Right kidney (tissue), 9 donors: ENCODE results near the gene ADCY1.
"Not testable (repeated sequence)": the region's sequence is repeated elsewhere in the genome, so short reads cannot be mapped to it uniquely, and the experiment has no call there.

Experiments used
- DNase-seq: peaks from one replicate; pipeline ENCODE4 v3.0.0-alpha.2; 2016
- long read RNA-seq, 8 donors: transcript quantifications; one replicate each; lab custom pipeline, GENCODE V29; 2026

ADCY1 gene
- long read RNA-seq, donor 1 = 0 reads
- long read RNA-seq, donor 2 = 0 reads
- long read RNA-seq, donor 3 = 0 reads
- long read RNA-seq, donor 4, partial matches to known transcripts = 0 of 1 reads
- long read RNA-seq, donor 4, other reads (novel, unspliced or antisense) = 0 of 1 reads
- long read RNA-seq, donor 5 = 0 reads
- long read RNA-seq, donor 6, partial matches to known transcripts = 0 of 1 reads
- long read RNA-seq, donor 6, other reads (novel, unspliced or antisense) = 0 of 1 reads
- long read RNA-seq, donor 7 = 0 reads
- long read RNA-seq, donor 8, full-length matches to known transcripts = 1 of 1 reads
- long read RNA-seq, donor 8, partial matches to known transcripts = 0 of 1 reads
- long read RNA-seq, donor 8, other reads (novel, unspliced or antisense) = 0 of 1 reads

DNA sequence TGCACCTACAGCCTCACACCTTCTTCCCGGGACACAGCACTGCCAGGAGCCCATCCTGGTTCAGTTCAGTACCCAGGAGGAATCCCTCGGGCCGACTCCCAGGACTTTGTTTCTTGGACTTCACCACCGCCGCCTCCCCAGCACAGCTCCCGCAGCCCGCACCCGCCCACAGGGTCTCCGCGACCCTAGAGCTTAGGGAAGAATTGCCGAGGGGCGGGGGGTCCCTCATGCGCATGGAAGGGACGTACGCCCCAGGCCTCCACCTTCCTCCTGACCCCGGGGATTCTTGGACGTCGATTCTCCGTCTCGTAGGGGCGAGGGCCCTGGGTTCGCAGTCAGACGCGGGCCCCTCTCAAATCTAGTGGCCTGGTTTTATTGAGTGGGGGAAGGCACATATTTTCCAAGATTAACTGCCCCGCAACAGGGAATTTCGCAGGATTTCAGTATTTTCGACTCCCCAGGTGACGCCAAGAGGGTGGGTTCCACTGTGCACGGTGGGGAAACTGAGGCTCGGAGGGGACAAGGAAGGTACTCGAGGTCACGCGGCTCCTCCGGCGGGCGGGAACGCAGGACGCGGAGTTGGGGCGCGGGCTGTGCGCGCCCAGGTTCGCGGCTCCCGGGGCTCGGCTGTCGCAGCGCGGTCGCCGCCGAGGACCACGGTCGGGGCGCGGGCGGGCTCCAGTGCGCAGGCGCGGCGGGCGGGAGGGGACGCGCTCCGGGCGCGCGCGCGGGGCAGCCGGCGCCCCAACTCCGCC lies at the start of gene ADCY1:
TSS of gene ADCY1 (plus strand) at position 708 of the 755 bp plus-strand sequence. CDS start 176 bp downstream, outside the sequence.
- DNase-seq = peak; percentile 64

DNA sequence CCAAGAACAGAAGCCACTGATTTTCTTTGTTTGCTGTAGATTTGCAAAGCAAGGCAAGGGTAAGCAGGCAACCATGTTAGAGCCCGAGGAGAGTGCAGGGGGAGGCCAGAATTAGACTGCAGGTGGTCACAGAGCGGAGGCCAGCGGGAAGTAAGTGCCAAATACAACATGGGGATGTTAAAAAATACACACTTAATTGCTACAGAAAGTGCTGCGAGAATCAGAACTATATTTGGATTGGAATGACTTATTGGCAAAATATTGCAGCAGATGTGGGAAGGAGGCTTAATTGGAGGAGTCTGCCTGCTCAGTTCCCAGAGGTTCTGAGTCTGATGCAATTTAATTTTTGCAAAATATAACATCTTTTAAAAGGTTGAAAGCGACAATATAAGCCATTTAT lies 49.7 kb upstream of the ADCY1 start:
- no peak for DNase-seq

DNA sequence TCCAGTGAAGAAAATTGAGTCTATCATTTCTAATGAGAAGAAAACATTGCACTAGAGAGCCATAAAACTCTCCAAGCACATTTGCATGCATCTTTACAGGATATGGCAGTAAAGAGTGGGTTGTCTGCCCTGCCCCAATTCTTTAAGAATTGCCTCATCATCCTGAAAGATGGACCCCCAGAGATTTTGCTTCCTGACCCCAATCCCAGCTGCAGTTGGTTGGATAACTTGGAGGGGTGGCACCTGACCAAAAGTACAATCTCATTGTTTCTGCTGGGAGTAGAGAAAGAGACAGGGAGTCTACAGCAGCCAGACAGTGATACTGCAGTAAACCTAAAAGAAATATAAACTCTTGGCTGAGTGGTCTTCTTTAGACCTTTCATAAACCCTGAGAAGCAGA lies 49.1 kb upstream of the ADCY1 start:
- DNase-seq = no peak

DNA sequence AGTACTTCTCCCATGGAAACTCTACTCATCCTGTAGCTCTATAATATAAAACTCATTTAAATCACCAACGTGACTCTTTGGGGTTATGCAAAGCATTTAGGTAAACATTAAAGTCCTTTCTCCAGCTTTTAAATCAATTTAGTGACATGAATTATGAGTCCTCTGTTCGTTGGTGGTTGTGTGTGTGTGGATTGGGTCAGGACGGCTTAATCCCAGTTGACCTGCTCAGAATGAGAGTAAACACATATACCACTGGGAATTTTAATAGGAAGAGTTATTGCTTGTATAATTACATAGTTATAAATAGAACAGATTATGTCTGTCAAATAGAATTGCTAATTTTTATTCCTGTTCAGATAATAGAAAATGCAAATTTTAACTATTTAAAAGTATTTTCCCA lies 30.7 kb upstream of the ADCY1 start:
- DNase-seq = no peak

DNA sequence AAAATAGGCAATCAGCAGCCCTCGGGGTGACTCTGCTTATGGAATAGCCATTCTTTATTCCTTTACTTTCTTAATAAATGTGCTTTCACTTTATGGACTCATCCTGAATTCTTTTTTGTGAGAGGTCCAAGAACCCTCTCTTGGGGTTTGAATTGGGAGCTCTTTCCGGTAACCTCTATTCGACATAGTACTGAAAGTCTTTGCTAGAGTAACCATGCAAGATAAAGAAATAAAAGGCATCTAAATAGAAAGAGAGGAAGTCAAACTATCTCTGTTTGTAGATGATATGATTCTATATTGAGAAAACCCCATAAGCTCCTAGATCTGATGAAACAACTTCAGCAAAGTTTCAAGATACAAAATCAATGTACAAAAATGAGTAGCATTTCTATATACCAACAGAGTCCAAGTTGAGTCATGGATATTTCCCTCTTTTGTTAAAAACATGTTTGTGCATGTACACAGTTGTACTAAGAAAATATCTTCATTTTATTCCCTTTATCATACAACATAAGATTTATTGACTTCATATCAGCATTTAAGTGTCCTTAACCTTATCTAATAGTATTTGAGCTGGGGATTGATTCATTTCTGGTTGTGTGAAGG lies 29.0 kb upstream of the ADCY1 start:
- DNase-seq = not testable (repeated sequence)

DNA sequence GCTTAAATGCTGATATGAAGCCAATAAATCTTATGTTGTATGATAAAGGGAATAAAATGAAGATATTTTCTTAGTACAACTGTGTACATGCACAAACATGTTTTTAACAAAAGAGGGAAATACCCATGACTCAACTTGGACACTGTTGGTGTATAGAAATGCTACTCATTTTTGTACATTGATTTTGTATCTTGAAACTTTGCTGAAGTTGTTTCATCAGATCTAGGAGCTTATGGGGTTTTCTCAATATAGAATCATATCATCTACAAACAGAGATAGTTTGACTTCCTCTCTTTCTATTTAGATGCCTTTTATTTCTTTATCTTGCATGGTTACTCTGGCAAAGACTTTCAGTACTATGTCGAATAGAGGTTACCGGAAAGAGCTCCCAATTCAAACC lies 25.3 kb upstream of the ADCY1 start:
- DNase-seq = not testable (repeated sequence)

DNA sequence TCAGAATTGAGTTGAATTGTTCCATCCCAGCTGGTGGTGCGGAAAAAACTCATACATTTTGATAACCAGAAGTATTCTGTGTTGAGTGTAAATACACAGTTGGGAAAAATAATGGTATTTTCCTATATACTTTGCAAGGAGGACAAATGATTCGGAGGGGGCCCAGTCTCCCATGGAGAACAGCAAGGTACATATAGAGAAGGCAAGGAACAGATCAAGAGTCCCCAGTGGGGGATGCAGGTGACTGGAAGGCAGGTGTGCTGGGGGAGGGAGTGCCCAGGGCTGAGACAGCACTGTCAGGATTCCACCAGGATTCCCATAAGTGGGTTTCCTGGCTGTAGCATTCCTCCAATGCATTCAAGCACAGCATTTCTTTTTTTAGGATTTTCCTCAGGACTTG lies 10.8 kb upstream of the ADCY1 start:
- no peak for DNase-seq

DNA sequence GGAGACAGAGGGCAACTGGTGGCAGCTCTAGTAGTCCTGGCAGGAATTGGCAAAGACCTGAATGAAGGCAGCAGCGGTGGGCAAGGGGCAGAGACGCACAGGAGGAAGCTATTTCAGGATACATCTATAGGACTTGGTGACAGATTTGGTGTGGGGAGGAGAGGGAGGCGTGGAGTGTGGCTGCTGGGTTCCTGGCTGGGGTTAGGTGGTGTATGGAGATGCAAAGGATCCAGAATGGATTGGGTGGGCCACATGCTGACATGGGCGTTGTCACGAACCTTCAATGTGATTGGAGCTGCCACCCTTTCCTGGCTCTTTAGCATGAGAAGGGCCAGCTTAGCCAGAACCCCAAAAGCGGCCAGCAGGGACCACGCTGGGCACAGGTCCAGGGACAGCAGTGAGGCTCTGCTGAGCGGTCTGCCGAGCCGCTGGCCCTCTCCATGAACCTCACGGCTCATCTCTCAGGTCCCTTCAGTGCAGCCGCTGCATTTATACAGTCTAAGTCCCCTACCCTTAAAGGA lies 10.2 kb upstream of the ADCY1 start:
- no peak for DNase-seq

DNA sequence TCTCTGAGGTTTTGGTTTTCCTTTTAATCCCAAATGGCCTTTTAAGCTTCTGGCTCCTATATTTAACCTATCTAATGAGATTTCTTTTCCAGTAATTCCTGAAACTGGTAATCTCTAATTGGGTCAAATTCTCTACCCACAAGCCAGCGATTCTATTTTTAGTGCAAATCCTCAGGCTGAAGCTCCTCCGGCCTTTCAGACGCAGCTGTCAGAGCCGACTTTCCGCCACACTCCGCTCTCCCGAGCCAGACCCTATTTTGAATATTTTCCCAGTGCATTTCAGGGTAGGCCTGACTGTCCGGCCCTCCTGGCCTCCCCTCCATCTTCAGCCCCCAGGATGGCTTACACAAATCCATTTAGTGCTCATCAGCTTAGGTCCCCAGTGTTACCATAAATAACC lies 9.7 kb upstream of the ADCY1 start:
- no peak for DNase-seq

DNA sequence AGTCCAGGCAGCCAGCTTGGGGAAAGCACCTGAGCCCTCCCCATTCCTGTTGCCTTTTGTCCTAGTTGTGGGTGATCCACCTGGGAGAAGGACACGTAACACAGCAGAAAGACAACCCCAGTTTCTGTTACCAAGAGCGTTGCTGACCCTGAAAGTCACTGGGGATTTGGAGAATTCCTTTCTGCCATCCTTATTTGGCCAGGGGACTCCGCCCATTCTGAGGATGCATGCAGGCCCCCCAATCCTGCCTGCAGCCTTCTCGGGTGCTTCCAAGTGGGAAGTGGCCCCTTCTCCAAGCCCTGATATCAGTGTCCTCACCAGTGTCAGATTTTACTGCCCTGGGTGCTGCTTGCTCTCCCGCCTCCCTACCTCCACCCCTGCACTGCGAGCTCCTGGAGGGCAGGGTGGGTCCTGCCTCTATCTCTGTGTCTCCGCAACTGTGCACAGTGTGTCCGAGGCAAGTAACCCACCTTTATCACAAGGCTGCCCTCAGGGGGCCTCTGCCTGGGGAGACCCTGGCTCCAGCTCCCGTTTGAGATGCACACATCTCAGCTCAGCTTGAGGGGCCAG lies 9.2 kb upstream of the ADCY1 start:
- no peak for DNase-seq

DNA sequence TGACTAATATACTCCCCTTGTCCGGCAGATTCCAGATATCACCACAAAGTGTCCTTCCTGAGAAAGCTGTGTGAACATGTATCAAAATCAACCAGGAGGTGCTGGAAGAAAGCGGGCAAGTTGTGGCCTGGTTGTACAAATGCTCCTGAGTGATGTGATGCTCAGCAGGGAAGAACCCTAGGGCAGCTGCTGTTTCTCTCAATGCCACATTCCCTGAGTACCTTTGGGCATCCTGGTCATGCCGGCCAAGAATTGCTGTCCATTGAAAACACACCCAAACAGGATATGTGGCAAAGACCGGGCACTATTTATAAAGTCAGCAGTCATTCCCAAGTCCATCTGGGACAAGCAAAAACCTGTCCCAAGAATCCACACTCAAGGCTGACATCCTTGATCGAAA lies 7.8 kb upstream of the ADCY1 start:
- no peak for DNase-seq

DNA sequence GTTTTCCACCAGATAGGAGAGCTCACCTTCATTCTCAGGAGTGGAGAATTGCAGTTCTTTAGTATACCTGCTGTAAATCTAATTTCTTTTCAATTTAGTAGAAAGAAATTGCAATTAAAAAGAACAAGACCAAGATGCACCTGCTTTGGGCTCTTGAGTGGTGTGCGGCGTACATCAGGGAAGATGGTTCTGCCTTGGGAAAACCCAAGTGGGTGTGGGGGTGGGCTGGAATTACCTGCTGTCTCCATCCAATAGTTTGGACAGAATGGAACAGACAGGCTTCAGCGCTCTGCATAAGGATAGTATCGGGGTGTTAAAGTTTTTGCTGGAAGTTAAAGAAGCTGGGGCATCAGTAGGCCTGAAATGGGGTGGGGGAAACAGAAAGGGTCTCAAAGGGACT lies 7.2 kb upstream of the ADCY1 start:
- DNase-seq = no peak

DNA sequence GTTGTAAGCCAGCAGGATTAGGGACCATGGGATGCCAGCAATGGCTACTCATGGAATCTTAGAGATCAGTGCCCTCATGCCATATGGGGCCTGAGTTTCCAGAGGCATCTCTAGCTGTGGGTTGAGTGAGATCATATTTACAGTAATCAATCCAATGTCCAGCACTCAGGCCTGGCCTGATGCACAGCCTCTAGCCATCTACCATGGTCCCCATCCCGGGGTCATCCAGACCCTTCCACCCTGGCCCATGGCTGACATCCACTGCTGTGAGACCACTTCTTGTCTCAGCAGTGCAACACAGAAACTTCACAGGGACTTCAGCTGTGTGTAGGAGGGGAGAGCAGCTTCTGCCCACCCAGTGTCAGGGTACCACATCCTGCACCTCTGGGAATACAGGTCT lies 6.5 kb upstream of the ADCY1 start:
- no peak for DNase-seq

DNA sequence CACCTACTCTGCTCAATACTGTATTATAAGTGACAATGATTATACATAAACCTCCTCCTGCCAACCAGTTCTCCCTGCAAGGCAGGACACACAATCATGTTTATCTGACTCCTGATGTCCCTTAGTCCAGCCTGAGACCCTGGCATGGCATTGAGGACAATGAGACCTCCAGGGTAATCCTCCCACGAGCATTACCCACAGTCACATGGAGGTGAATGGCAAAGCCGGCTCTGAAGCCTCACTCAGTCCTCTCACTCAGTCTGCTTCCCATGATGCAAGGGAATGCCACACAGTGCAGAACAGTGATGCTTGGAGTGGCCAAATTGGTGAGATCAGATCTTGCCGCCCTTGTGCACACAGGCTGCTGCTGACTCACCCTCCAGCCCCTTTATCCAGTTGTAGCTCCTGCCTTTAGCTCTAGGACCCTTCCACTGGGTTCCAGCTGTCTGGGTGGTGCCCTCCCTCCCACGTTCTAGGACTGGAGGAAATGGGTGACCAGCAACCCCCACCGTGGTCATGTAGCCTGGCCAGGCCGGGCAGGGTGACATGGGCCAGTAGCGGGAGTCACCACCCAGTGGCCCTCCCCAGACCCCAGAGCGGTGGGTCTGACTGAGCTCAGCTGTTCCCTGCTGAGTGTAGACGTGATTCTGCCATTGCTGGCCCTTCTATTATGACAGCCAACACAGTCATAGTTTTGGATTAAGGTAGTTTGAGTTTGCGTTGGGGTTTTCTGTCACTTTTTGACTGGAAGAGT lies 5.5 kb upstream of the ADCY1 start:
- DNase-seq = no peak

DNA sequence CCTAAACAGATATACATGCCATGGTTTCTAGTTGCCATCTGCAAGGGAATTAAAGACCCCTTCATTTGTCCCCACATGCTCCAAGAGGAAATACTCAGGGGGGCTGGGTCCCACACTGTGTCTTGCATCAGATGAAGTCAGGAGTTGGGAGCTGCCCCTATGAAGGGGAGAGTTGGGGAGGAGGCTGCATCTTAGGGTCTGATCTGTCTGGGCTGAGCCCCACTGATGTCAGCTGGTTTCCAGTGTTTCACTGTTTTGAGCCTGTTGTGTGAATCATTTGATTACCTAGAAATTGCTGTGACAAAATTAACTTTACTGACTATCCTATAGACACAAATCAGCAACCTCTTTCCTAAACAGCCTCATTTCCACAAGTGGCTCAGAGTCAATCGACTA lies 4.9 kb upstream of the ADCY1 start:
- no peak for DNase-seq

DNA sequence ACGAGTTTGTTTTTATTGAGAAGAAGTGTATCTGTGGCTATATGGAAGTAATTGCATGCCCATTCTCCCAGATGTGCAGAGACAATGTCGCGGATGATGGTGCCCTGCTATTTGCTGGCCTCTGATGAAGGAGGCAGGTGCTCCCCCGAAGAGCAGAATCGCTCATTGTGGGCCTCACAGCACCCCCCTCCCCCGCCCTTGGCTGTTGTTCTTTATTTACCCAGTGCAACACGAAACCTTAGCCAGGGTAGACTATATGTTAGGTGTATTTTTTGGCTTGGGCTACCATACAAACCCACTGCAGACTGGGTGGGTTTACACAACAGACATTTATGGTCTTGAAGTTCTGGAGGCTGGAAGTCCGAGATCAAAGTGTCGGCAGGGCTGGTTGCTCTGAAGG lies 3.4 kb upstream of the ADCY1 start:
- no peak for DNase-seq

DNA sequence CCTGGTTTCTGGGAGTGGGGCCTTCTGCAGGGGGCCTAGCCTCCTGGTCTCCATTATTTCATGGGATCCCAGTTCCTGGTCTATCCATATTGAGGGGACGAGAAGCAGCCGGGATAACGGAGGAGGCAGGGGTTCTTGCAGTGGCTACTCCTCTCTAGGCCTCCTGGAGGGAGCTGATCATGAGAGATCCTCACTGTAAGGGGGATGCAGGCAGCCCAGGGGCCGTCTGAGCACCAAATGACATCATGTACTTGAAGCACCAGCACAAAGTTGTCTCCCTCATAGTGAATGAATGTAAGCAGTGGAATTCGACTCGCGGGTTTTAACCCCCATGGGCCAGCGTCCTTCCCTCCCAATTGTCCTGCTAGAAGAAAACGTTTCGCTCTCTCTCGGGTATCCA lies 964 bp upstream of the ADCY1 start:
- DNase-seq = no peak

DNA sequence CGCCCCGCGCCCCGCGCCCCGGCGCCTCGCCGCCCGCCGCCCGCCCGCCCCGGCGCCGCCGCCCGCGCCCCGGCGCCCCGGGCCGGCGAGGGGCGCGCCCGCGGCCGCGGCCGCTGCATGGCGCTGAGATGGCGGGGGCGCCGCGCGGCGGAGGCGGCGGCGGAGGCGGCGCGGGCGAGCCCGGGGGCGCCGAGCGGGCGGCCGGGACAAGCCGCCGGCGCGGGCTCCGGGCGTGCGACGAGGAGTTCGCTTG lies 174 bp downstream of the ADCY1 start:
- no peak for DNase-seq

DNA sequence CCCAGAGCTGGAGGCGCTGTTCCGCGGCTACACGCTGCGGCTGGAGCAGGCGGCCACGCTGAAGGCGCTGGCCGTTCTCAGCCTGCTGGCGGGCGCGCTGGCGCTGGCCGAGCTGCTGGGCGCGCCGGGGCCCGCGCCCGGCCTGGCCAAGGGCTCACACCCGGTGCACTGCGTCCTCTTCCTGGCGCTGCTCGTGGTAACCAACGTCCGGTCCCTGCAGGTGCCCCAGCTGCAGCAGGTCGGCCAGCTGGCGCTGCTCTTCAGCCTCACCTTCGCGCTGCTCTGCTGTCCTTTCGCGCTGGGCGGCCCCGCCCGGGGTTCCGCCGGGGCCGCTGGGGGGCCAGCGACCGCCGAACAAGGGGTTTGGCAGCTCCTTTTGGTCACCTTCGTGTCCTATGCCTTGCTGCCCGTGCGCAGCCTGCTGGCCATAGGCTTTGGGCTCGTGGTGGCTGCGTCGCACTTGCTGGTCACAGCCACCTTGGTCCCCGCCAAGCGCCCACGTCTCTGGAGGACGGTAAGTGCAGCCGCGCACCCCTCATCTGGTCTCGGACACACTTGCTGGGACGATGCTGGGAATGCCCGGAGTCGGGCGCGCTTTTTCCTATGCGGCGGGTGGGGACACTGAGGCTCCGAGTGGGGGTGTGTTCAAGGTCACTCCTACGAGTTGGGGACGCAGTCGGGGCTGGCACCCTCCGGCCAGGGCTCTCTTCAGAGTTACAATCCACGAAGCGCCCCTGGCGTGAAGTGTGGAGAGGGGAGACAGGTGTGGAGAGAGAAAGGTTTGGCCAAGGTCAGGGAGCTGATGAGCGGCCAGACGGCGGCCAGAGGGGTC lies 717 bp downstream of the ADCY1 start:
- peak; percentile 84 for DNase-seq

DNA sequence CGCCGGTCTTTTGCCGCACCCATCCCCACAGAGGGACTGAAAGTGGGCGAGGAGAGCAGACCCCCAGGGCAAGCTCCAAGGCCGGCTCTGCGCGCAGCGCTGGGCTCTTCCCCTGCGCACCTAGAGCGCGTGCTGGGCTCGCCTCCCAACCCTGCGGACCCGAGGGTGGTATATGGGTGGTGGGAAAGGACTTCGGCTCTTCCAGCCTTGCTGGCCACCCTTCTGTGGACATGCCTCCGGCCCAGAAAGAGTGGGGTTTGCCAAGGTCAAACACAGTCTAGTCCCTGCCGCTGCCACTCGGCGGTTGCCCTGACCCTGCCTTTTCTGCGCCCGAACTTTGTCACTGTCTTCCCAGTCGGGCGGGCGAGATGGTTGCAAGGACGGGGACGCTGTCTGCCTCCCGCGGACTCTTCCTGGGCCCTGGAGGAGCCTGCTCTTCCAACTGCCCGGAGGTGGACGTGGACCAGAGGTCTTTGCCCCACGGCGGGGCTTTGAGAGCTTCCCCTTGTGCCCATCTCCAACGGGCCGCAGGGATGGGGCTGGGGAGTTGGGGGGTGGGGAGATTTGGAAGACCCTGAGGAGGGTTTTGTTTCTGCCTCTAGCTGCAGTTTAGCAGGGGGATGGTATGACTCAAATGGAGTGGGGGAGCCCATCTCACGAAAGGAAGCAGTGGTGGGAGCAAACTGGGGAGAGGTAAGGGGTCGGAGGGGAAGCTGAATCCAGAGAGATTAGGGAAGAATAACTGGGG lies 1.5 kb downstream of the ADCY1 start:
- peak; percentile 54 for DNase-seq
